HepG2 (cell line): Measurements from ENCODE around the gene RBBP8NL. TPM values are rescaled to one million over a fixed set of nuclear protein-coding genes. Genes with fewer than 3 reads are reported as not detected.

Experiments
- DNMT3B ChIP-seq: conservative IDR thresholded peaks from 2 replicates; pipeline ENCODE4 v1.6.1; 2016; ENCODE audit warnings: missing biosample characterization, control low read depth
- MTF2 ChIP-seq: sonication (generic); formaldehyde crosslinking; IDR thresholded peaks from 2 replicates; pipeline ENCODE4 v1.5.0; 2020; ENCODE audit warnings: missing genetic modification reagents, borderline replicate concordance
- RARG ChIP-seq: sonication (generic); formaldehyde crosslinking; IDR thresholded peaks from 2 replicates; pipeline ENCODE4 v1.4.0; 2020; ENCODE audit warnings: low read depth, mild to moderate bottlenecking, missing genetic modification reagents
- REPIN1 ChIP-seq: sonication (generic); formaldehyde crosslinking; IDR thresholded peaks from 2 replicates; pipeline ENCODE4 v1.8.0; 2022; ENCODE audit warnings: missing genetic modification reagents, low read depth, mild to moderate bottlenecking, borderline replicate concordance
- SAFB2 ChIP-seq: sonication (generic); formaldehyde crosslinking; IDR thresholded peaks from 2 replicates; pipeline ENCODE4 v1.5.1; 2020; ENCODE audit warnings: missing genetic modification reagents, low read depth, mild to moderate bottlenecking, borderline replicate concordance
- SIX1 ChIP-seq: sonication (generic); formaldehyde crosslinking; IDR thresholded peaks from 2 replicates; pipeline ENCODE4 v1.4.0; 2020; ENCODE audit warnings: missing genetic modification reagents, borderline replicate concordance
- TBX2 ChIP-seq: sonication (generic); formaldehyde crosslinking; IDR thresholded peaks from 2 replicates; pipeline ENCODE4 v1.5.0; 2020; ENCODE audit warnings: missing genetic modification reagents, mild to moderate bottlenecking, borderline replicate concordance
- TCF7L2 ChIP-seq: IDR thresholded peaks from 2 replicates; pipeline ENCODE4 v1.6.1; 2011; ENCODE audit warnings: mild to moderate bottlenecking, low read depth, low read length, moderate library complexity
- ZNF253 ChIP-seq: sonication (generic); formaldehyde crosslinking; IDR thresholded peaks from 2 replicates; pipeline ENCODE4 v1.8.0; 2022; ENCODE audit warnings: mild to moderate bottlenecking, missing genetic modification reagents, borderline replicate concordance
- ZNF317 ChIP-seq: sonication (generic); formaldehyde crosslinking; IDR thresholded peaks from 2 replicates; pipeline ENCODE4 v1.5.0; 2020; ENCODE audit warnings: mild to moderate bottlenecking, missing genetic modification reagents
- ZNF737 ChIP-seq: sonication (generic); formaldehyde crosslinking; IDR thresholded peaks from 2 replicates; pipeline ENCODE4 v1.5.0; 2020; ENCODE audit warnings: missing genetic modification reagents, mild to moderate bottlenecking, borderline replicate concordance
- ZNF782 ChIP-seq: sonication (generic); formaldehyde crosslinking; IDR thresholded peaks from 2 replicates; pipeline ENCODE4 v1.4.0; 2020; ENCODE audit warnings: missing genetic modification reagents, mild to moderate bottlenecking, borderline replicate concordance
- ZSCAN31 ChIP-seq: sonication (generic); formaldehyde crosslinking; IDR thresholded peaks from 2 replicates; pipeline ENCODE4 v1.5.0; 2020; ENCODE audit warnings: low read depth, mild to moderate bottlenecking, missing genetic modification reagents
- polyA plus RNA-seq, 8 experiments: library from polyadenylated mRNA; depleted of rRNA in 3 of 8; stranded (reverse) in 7 of 8; unstranded in 1 of 8; fragments of >200 nt; fragmentation: Illumina TruSeq in 4 of 8; extraction: Trizol in 4 of 8; gene quantifications; 2 replicates each; pipeline versions ENCODE4 v1.2.1 to v1.2.3, GENCODE V29; 2011 to 2016; ENCODE audit warnings: low read depth in 4 of 8, missing spikeins in 1 of 8, mixed read lengths in 1 of 8; ENCODE audit not compliant: insufficient read depth in 1 of 8
- total RNA-seq, 5 experiments: library from RNA; depleted of rRNA; stranded (reverse); fragments of >200 nt; fragmentation: Illumina TruSeq; extraction: Trizol; gene quantifications; 2 replicates each; pipeline ENCODE4 v1.2.3, GENCODE V29; 2016; ENCODE audit warnings: low read depth in 1 of 5
- TF ChIP-seq, protein P1 (sequence below): IDR thresholded peaks from 2 replicates; pipeline ENCODE4 v1.6.1; 2012; ENCODE audit warnings: inconsistent platforms
- TF ChIP-seq, protein P2 (sequence below): sonication (generic); formaldehyde crosslinking; IDR thresholded peaks from 2 replicates; pipeline ENCODE4 v1.5.0; 2020; ENCODE audit warnings: mild to moderate bottlenecking, missing genetic modification reagents, borderline replicate concordance
- TF ChIP-seq, protein P3 (sequence below): sonication (generic); formaldehyde crosslinking; IDR thresholded peaks from 2 replicates; pipeline ENCODE4 v1.5.0; 2020; ENCODE audit warnings: missing genetic modification reagents
- TF ChIP-seq, protein P4 (sequence below): sonication (generic); formaldehyde crosslinking; IDR thresholded peaks from 2 replicates; pipeline ENCODE4 v1.4.0; 2020; ENCODE audit warnings: mild to moderate bottlenecking, missing genetic modification reagents, borderline replicate concordance

Gene RBBP8NL
- total and polyA plus RNA-seq, 2 of the 13 experiments (the other 11 are each of a cell fraction or from before 2014, with no cell fraction given) = 0.69 to 0.86 TPM

DNA sequence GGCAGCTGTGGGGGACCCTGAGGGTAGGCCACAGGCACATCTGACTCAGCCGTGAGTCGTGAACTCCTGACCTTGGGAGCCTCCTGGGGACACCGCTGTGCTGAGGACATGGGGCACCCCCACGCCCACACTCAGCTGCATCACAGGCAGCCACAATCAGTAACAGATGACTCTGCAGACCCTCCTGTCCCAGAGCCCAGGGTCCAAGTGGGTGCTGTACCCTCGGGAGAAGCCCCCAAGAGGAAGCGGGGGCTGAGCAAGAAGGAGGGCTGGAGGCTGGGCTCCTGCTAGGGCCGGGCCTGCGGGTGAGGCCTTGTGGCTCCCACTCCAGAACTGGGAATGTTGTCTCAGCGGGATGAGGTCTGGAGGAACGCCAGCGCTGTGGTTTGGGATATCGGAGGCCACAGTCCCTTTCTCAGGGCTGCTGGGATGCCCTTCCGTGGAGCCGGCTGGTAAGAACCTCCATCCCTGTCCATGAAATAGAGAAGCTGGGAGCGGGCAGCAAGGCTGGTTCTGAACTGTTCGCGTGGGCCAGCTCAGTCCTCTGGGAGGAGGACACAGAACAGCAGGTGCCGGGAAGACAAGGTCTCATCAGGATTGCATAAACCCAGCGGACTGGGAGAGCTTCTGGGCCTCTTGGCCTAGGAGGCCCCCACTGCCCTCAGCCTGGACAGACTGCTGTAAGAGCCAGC is 57.1 kb downstream of the RBBP8NL start (continued):
- TF ChIP-seq ZNF737 (CRISPR knock-in tag) (0 out of 2 replicates have a peak, but pooled peaks have one; percentile 23), TBX2 (peak; percentile 21; the same call in 1 of the 2 replicates), ZNF317 (CRISPR knock-in tag) (0 out of 2 replicates have a peak, but pooled peaks have one; percentile 65), ZNF782 (CRISPR knock-in tag) (0 out of 2 replicates have a peak, but pooled peaks have one; percentile 64), REPIN1 (CRISPR knock-in tag) (peak; percentile 14; the same call in 1 of the 2 replicates), TCF7L2 (no peak), DNMT3B (CRISPR knock-in tag) (peak; percentile 23; the same call in 1 of the 2 replicates), SAFB2 (CRISPR knock-in tag) (no peak), RARG (CRISPR knock-in tag) (no peak), MTF2 (CRISPR knock-in tag) (peak; percentile 86), ZSCAN31 (peak; percentile 79), ZNF253 (CRISPR knock-in tag) (no peak; the same call in 1 of the 2 replicates), SIX1 (CRISPR knock-in tag) (0 out of 2 replicates have a peak, but pooled peaks have one; percentile 23)
- TF ChIP-seq, protein P1, sequence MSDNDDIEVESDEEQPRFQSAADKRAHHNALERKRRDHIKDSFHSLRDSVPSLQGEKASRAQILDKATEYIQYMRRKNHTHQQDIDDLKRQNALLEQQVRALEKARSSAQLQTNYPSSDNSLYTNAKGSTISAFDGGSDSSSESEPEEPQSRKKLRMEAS = no peak
- TF ChIP-seq, protein P2, sequence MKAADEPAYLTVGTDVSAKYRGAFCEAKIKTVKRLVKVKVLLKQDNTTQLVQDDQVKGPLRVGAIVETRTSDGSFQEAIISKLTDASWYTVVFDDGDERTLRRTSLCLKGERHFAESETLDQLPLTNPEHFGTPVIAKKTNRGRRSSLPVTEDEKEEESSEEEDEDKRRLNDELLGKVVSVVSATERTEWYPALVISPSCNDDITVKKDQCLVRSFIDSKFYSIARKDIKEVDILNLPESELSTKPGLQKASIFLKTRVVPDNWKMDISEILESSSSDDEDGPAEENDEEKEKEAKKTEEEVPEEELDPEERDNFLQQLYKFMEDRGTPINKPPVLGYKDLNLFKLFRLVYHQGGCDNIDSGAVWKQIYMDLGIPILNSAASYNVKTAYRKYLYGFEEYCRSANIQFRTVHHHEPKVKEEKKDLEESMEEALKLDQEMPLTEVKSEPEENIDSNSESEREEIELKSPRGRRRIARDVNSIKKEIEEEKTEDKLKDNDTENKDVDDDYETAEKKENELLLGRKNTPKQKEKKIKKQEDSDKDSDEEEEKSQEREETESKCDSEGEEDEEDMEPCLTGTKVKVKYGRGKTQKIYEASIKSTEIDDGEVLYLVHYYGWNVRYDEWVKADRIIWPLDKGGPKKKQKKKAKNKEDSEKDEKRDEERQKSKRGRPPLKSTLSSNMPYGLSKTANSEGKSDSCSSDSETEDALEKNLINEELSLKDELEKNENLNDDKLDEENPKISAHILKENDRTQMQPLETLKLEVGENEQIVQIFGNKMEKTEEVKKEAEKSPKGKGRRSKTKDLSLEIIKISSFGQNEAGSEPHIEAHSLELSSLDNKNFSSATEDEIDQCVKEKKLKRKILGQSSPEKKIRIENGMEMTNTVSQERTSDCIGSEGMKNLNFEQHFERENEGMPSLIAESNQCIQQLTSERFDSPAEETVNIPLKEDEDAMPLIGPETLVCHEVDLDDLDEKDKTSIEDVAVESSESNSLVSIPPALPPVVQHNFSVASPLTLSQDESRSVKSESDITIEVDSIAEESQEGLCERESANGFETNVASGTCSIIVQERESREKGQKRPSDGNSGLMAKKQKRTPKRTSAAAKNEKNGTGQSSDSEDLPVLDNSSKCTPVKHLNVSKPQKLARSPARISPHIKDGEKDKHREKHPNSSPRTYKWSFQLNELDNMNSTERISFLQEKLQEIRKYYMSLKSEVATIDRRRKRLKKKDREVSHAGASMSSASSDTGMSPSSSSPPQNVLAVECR (CRISPR knock-in tag) = peak; percentile 51; the same call in 1 of the 2 replicates
- TF ChIP-seq, protein P3, sequence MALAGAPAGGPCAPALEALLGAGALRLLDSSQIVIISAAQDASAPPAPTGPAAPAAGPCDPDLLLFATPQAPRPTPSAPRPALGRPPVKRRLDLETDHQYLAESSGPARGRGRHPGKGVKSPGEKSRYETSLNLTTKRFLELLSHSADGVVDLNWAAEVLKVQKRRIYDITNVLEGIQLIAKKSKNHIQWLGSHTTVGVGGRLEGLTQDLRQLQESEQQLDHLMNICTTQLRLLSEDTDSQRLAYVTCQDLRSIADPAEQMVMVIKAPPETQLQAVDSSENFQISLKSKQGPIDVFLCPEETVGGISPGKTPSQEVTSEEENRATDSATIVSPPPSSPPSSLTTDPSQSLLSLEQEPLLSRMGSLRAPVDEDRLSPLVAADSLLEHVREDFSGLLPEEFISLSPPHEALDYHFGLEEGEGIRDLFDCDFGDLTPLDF = no peak
- TF ChIP-seq, protein P4, sequence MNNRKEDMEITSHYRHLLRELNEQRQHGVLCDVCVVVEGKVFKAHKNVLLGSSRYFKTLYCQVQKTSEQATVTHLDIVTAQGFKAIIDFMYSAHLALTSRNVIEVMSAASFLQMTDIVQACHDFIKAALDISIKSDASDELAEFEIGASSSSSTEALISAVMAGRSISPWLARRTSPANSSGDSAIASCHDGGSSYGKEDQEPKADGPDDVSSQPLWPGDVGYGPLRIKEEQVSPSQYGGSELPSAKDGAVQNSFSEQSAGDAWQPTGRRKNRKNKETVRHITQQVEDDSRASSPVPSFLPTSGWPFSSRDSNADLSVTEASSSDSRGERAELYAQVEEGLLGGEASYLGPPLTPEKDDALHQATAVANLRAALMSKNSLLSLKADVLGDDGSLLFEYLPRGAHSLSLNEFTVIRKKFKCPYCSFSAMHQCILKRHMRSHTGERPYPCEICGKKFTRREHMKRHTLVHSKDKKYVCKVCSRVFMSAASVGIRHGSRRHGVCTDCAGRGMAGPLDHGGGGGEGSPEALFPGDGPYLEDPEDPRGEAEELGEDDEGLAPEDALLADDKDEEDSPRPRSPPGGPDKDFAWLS (CRISPR knock-in tag) = peak; percentile 90; the same call in 1 of the 2 replicates
